SH-SY5Y (cell line): ENCODE measurements around the gene UBL7.

Experiments used
- GATA2 ChIP-seq: IDR thresholded peaks from 2 replicates; pipeline ENCODE4 v1.6.1; 2011; ENCODE audit warnings: mild to moderate bottlenecking, low read depth, low read length
- GATA3 ChIP-seq: IDR thresholded peaks from 2 replicates; pipeline ENCODE4 v1.6.1; 2011; ENCODE audit warnings: low read depth, mild to moderate bottlenecking, low read length, moderate library complexity

GRCh38 chr15:74399511-74400312, 61.2 kb downstream of the UBL7 start:
- TF ChIP-seq GATA2 (no peak), GATA3 (no peak)
